AG08396 (cell line): ENCODE data around the gene TET2.
"Not testable (repeated sequence)": the region's sequence is repeated elsewhere in the genome, so short reads cannot be mapped to it uniquely, and the experiment has no call there.

ENCODE experiments used
- DNase-seq: peaks from one replicate; pipeline ENCODE4 v3.0.0; 2012; ENCODE audit warnings: low spot score, mixed read lengths

TET2 gene

DNA sequence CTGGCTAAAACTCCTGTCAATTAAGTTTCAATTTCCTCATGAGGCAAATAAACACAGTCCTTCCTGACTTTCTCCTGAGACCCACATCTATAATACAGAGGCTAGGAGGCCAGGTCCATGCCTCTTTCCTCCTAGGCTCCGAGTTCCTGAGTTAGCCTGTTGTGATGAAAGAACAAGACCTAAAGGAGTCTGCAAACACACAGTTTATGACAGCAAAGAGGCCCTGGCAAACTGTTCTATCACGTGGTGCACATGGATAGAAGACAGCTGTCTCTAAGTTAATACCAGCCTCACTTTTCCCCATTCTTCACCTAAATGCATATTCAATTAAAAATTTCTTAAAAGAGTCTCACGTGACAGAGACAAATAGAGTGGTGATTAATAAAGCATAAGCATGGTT lies 145.2 kb downstream of the TET2 start:
- DNase-seq, result no peak

- DNase-seq, result no peak
Observed at GRCh38 chr4:105293360-105293759, 146.7 kb downstream of the TET2 start.

DNA sequence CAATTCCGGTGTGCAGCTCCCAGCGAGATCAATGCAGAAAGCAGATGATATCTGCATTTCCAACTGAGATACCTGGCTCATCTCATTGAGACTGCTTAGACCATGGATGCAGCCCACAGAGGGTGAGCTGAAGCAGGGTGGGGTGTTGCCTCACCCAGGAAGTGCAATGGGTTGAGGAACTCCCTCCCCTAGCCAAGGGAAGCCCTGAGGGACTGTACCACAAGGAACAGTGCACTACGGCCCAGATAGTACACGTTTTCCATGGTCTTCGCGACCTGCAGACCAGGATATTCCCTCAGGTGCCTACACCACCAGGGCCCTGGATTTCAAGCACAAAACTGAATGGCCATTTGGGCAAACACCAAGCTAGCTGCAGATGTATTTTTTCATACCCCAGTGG lies 150.0 kb downstream of the TET2 start:
- DNase-seq, result no peak

DNA sequence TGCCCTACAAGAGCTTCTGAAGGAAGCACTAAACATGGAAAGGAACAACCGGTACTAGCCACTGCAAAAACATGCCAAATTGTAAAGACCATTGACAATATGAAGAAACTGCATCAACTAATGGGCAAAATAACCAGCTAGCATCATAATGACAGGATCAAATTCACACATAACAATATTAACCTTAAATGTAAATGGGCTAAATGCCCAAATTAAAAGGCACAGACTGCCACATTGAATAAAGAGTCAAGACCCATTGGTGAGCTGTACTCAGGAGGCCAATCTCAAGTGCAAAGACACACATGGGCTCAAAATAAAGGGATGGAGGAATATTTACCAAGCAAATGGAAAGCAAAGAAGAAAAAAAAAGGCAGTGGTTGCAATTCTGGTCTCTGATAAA lies 152.4 kb downstream of the TET2 start:
- not testable (repeated sequence) for DNase-seq

DNA sequence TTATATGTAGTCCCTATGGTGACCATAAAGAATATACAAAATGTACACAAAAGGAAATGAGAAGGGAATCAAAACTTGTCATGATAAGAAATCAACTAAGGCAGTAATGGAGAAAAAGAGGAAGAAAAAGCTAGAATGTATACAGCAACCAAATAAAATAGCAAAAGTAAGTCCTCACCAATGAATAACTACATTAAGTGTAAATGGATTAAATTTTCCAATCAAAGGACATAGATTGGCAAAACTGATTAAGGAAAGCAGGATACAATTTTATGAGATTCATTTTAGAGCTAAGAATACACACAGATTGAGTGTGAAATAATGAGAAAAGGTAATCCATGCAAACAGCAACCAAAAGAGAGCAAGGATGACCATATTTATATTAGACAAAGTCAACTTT lies 157.4 kb downstream of the TET2 start:
- no peak for DNase-seq

DNA sequence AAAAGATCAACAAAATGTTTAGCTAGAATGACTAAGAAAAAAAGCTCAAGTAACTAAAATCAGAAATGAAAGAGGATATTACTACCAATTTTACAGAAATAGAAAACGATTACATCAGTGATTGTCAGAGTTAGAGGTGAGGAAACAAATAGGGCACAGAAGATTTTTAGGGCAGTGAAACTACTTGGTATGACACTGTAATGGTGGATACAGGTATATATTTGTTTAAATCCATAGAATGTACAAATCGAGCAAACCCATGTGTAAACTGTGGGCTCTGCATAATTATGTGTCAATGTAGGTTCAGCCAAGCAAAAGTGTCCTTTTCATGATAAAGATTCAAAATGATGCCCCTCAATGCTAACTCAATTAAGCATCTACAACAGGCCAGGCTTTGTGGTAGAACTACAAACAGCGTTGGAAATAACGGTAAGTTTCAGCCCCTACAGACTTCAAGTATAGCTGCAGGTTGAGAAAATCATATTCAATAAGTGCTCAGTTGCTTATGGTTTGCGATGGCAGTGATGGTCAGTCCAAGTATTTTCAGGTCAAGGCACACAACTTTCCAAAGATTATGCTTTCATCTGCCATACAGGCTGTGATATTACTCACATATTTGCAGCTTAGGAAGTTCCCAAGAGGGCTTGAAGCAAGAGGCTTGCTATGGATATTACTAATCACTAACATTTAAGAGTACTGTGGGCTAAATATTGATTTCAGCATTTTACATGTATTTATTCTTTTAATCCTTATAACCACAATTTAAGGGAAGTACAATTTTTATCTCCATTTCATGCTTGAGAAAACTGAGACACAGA lies 158.6 kb downstream of the TET2 start:
- DNase-seq, result no peak

- DNase-seq, result no peak
Observed at GRCh38 chr4:105306158-105306781, 159.6 kb downstream of the TET2 start.

GRCh38 chr4:105306820-105307219 lies 160.1 kb downstream of the TET2 start:
- no peak for DNase-seq

DNA sequence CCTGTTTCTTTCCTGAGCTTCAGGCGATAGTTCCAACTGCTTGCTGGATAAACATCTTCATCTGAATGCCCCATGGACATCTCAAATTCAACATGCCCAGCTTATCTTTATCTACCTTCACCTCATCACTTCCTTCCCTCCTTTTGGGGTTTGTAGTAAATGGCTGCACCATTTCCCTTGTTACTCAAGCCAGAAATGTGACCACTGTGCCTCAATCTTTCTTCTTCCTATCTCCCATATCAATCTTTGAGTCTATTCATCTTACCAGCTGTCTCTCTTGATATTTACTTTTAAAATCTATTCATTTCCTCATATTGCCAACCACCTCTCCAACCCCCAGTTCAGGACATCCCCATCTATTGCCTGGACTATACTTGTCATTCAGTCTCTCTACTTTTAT lies 171.8 kb downstream of the TET2 start:
- no peak for DNase-seq

GRCh38 chr4:105327222-105327621 lies 180.5 kb downstream of the TET2 start:
- no peak for DNase-seq

DNA sequence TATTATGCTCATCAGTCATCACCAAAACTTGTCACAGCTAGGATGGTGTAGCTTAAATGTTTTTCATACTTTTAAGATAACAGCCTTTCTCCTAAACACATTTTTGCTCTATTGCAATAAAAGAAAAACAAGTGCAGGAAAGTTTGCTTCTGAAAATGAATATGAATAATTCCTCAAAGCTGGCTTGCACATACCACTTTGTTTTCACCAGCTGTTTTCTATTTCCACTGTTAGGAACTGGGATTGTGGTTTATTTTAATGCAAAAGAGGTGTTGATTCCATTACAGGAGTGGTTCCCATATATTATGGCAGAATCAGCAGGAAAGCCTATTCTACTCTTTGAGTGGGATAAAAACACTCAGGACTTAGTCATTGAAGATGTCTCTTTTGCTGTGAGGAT lies 181.3 kb downstream of the TET2 start:
- DNase-seq, result no peak

DNA sequence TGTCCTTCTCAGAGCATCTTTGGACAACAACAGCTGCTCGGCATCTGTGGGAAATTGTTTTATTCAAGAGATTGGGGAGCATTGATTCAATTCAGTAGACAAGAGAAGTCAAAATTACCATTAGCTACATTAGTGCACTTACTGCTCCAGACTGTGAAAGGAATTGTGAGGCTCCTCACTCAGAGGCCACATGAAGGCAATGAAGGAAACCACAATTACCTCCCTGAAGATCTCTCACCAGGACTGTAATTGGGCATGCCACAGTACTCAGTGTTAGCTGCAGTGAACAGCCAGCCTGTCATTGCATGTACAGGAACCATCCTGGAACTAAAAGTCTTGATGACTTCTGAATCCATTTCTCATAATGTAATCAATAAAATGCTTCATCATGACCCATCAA lies 182.4 kb downstream of the TET2 start:
- DNase-seq, result no peak
